OCI-LY7 (cell line): ENCODE measurements around the gene BTBD6.

Experiments
- CTCF ChIP-seq: fragments of 200-600 bp; sonication (generic); conservative IDR thresholded peaks from 2 replicates; pipeline ENCODE4 v1.5.1; 2014; ENCODE audit warnings: mild to moderate bottlenecking, antibody characterized with exemption, low read length, moderate library complexity, mixed read lengths
- EZH2phosphoT487 ChIP-seq: fragments of 200-600 bp; sonication (generic); IDR thresholded peaks from 2 replicates; pipeline ENCODE4 v1.6.1; 2018; ENCODE audit warnings: low read depth, borderline replicate concordance, mild to moderate bottlenecking, mixed run types, antibody characterized with exemption, low read length, moderate library complexity, mixed read lengths

GRCh38 chr14:105213361-105213760, 35.0 kb upstream of the BTBD6 start:
- TF ChIP-seq CTCF, result no peak
- no peak for TF ChIP-seq EZH2phosphoT487
